IMR-90 (cell line): Measurements from ENCODE around the gene ZNF776. TPM values are rescaled to one million over a fixed set of nuclear protein-coding genes. Genes with fewer than 3 reads are reported as not detected.

ENCODE experiments used
- ATAC-seq: fragments of 200-7000 bp; cut with Tn5 transposase; 2 replicates; pipeline ENCODE4 v1.9.1; 2020; ENCODE audit warnings: low read depth, mild to moderate bottlenecking, moderate library complexity
- BruUV-seq: library from RNA; stranded (reverse); fragments of 400-500 nt; replicated peaks from 2 replicates; lab custom pipeline; 2021; lab: Mats Ljungman, UMichigan
- CTCF ChIA-PET: fragments of 300-600 bp; formaldehyde crosslinking; extraction: SDS; loops from one replicate; lab custom pipeline; 2021; ENCODE audit warnings: antibody characterized with exemption; lab: Yijun Ruan, JAX
- POLR2A ChIA-PET: fragments of 300-600 bp; sonication (Branson Sonifier 250); formaldehyde crosslinking; loops from one replicate; lab custom pipeline; 2022; ENCODE audit warnings: antibody characterized with exemption; ENCODE audit not compliant: unreplicated experiment; lab: Charles Lee
- DNase-seq: peaks from one replicate; pipeline ENCODE4 v3.0.0; 2013
- H2AFZ ChIP-seq: replicated peaks from 2 replicates; pipeline ENCODE3; 2013; ENCODE audit warnings: low read length, mild to moderate bottlenecking; ENCODE audit not compliant: poor library complexity
- H2AK5ac ChIP-seq: 2 replicates; pipeline ENCODE4 v1.6.1; 2013; ENCODE audit warnings: low read depth, low read length, inconsistent platforms
- H2AK9ac ChIP-seq: replicated peaks from 2 replicates; pipeline ENCODE3; 2013; ENCODE audit warnings: mild to moderate bottlenecking, low read depth, low read length, moderate library complexity; ENCODE audit not compliant: poor library complexity
- H2BK120ac ChIP-seq: 2 replicates; pipeline ENCODE4 v1.6.1; 2013; ENCODE audit warnings: low read depth, low read length, inconsistent platforms
- H2BK15ac ChIP-seq: 3 replicates; pipeline ENCODE4 v1.6.1; 2013; ENCODE audit warnings: low read depth, low read length, inconsistent platforms
- H2BK20ac ChIP-seq: 2 replicates; pipeline ENCODE4 v1.6.1; 2013; ENCODE audit warnings: low read depth, mild to moderate bottlenecking, inconsistent platforms, low read length, moderate library complexity
- H2BK5ac ChIP-seq: 2 replicates; pipeline ENCODE4 v1.6.1; 2013; ENCODE audit warnings: mild to moderate bottlenecking, low read depth, low read length, inconsistent platforms; ENCODE audit not compliant: poor library complexity, severe bottlenecking
- H3K14ac ChIP-seq: replicated peaks from 2 replicates; pipeline ENCODE4 v1.6.1; 2013; ENCODE audit warnings: low read depth, low read length, inconsistent platforms
- H3K18ac ChIP-seq: 2 replicates; pipeline ENCODE4 v1.6.1; 2013; ENCODE audit warnings: low read depth, low read length, control low read depth
- H3K23ac ChIP-seq: 2 replicates; pipeline ENCODE4 v1.6.1; 2013; ENCODE audit warnings: low read depth, low read length, inconsistent platforms
- H3K27ac ChIP-seq: 2 replicates; pipeline ENCODE4 v1.5.1; 2013; ENCODE audit warnings: mild to moderate bottlenecking, control low read depth, low read length; ENCODE audit not compliant: insufficient read depth
- H3K27me3 ChIP-seq: 2 replicates; pipeline ENCODE4 v1.6.1; 2013; ENCODE audit warnings: low read length; ENCODE audit not compliant: control insufficient read depth, insufficient read depth
- H3K36me3 ChIP-seq: 2 replicates; pipeline ENCODE4 v1.6.1; 2013; ENCODE audit warnings: low read length, mixed read lengths; ENCODE audit not compliant: control insufficient read depth, insufficient read depth
- H3K4ac ChIP-seq: 2 replicates; pipeline ENCODE4 v1.6.1; 2013; ENCODE audit warnings: low read depth, low read length, inconsistent platforms
- H3K4me1 ChIP-seq: 2 replicates; pipeline ENCODE4 v1.6.1; 2013; ENCODE audit warnings: low read length, mixed read lengths; ENCODE audit not compliant: control insufficient read depth, insufficient read depth
- H3K4me2 ChIP-seq: 2 replicates; pipeline ENCODE4 v1.6.1; 2013; ENCODE audit warnings: low read depth, mild to moderate bottlenecking, control low read depth, low read length, moderate library complexity
- H3K4me3 ChIP-seq: 2 replicates; pipeline ENCODE4 v1.5.1; 2013; ENCODE audit warnings: low read depth, mild to moderate bottlenecking, control low read depth, low read length, moderate library complexity; ENCODE audit not compliant: insufficient read depth
- H3K56ac ChIP-seq: 2 replicates; pipeline ENCODE4 v1.6.1; 2013; ENCODE audit warnings: low read length, inconsistent platforms; ENCODE audit not compliant: insufficient read depth; ENCODE audit errors: extremely low read depth
- H3K79me1 ChIP-seq, 2 experiments: 2 replicates each; pipeline ENCODE4 v1.6.1; 2013; ENCODE audit warnings: low read length in 2 of 2, inconsistent platforms in 1 of 2, low read depth in 1 of 2
- H3K9ac ChIP-seq: 2 replicates; pipeline ENCODE4 v1.6.1; 2013; ENCODE audit warnings: low read depth, low read length, control low read depth
- H3K9me1 ChIP-seq: 2 replicates; pipeline ENCODE4 v1.6.1; 2013; ENCODE audit warnings: low read length, inconsistent platforms; ENCODE audit not compliant: insufficient read depth
- H3K9me3 ChIP-seq: 2 replicates; pipeline ENCODE4 v1.6.1; 2013; ENCODE audit warnings: low read length; ENCODE audit not compliant: control insufficient read depth, insufficient read depth
- H4K20me1 ChIP-seq: 2 replicates; pipeline ENCODE4 v1.6.1; 2013; ENCODE audit warnings: low read length, inconsistent platforms; ENCODE audit not compliant: insufficient read depth
- H4K5ac ChIP-seq: 2 replicates; pipeline ENCODE4 v1.6.1; 2013; ENCODE audit warnings: mild to moderate bottlenecking, low read depth, low read length, control low read depth
- H4K8ac ChIP-seq, 2 experiments: 2 replicates each; pipeline ENCODE4 v1.6.1; 2013; ENCODE audit warnings: low read depth in 2 of 2, low read length in 2 of 2, control low read depth in 1 of 2, inconsistent platforms in 1 of 2
- H4K91ac ChIP-seq: 2 replicates; pipeline ENCODE4 v1.6.1; 2013; ENCODE audit warnings: low read depth, low read length, inconsistent platforms; ENCODE audit not compliant: insufficient read depth
- CHD1 ChIP-seq: IDR thresholded peaks from 2 replicates; pipeline ENCODE4 v1.6.1; 2012; ENCODE audit warnings: low read depth, low read length, improper control_type of control experiment
- MXI1 ChIP-seq: IDR thresholded peaks from 2 replicates; pipeline ENCODE4 v1.6.1; 2012; ENCODE audit warnings: low read depth, mild to moderate bottlenecking, low read length, moderate library complexity, borderline replicate concordance
- RAD21 ChIP-seq: IDR thresholded peaks from 2 replicates; pipeline ENCODE4 v1.6.1; 2012; ENCODE audit warnings: low read length, improper control_type of control experiment
- RFX5 ChIP-seq: IDR thresholded peaks from 2 replicates; pipeline ENCODE4 v1.8.0; 2012; ENCODE audit warnings: low read depth, mild to moderate bottlenecking, low read length, moderate library complexity
- dilution Hi-C: fragments of 300-500 bp; cut with HindIII; formaldehyde crosslinking; loops from one replicate; pipeline ENCODE4 v1.14.3; 2018; ENCODE audit warnings: low sequenced_read_pairs; ENCODE audit not compliant: unreplicated experiment
- in situ Hi-C: fragments of 300-500 bp; cut with MboI; formaldehyde crosslinking; loops from 3 replicates; pipeline ENCODE4 v1.14.3; 2019; ENCODE audit warnings: low sequenced_read_pairs, inconsistent platforms, mixed read lengths
- intact Hi-C: fragments of 100-400 bp; cut with micrococcal nuclease; formaldehyde crosslinking; loops from 2 replicates; pipeline ENCODE4 v1.10.0; 2022
- polyA plus RNA-seq, 3 experiments: library from polyadenylated mRNA; depleted of rRNA; stranded (reverse); fragments of >200 nt; gene quantifications; 2 replicates each; pipeline ENCODE4 v1.2.3, GENCODE V29; 2012; ENCODE audit warnings: low replicate concordance in 1 of 3
- total RNA-seq: library from RNA; depleted of rRNA; stranded (reverse); fragments of >200 nt; gene quantifications from 2 replicates; pipeline ENCODE4 v1.2.3, GENCODE V29; 2012

The ZNF776 gene
- total and polyA plus RNA-seq, 2 of the 4 experiments (the other 2 are of a cell fraction): 4.3 to 14.3 TPM

- Histone ChIP-seq H3K4me2 (no peak overlapping the region), H3K27ac (no peak overlapping the region), H4K91ac (no peak overlapping the region), H3K4me3 (no peak overlapping the region), H4K20me1 (no peaks in the 10 kb centered on the region), H3K9me3 (peaks cover 56% of the 10 kb centered on the region), H2BK120ac (no peak overlapping the region), H4K8ac (no peak overlapping the region), H3K9me1 (no peaks in the 10 kb centered on the region), H3K4me1 (no peaks in the 10 kb centered on the region), H3K18ac (no peak overlapping the region), H2AK5ac (no peak overlapping the region), H3K4ac (no peak overlapping the region), H2AK9ac (no peak overlapping the region), H3K9ac (no peak overlapping the region), H3K56ac (no peak overlapping the region), H4K5ac (no peak overlapping the region), H2AFZ (no peak overlapping the region), H3K27me3 (no peaks in the 10 kb centered on the region), H2BK5ac (no peak overlapping the region), H3K23ac (no peak overlapping the region), H3K79me1 (peaks cover 0 to 11% of the 10 kb centered on the region in 2 experiments; a peak in 2 of 4 replicates), H2BK20ac (no peak overlapping the region), H3K36me3 (peaks cover 41% of the 10 kb centered on the region), H2BK15ac (no peak overlapping the region), H3K14ac (no peak overlapping the region)
- BruUV-seq: no TSS peak
- dilution Hi-C loops: no loop called here
- TF ChIP-seq RAD21: no peak
- no peak for TF ChIP-seq RFX5
- TF ChIP-seq CHD1: no peak
- TF ChIP-seq MXI1: no peak
- DNase-seq (no peak), ATAC-seq (no peak)
- ChIA-PET POLR2A (no interaction called here), CTCF (no interaction called here)
- intact Hi-C loops: no loop called here
- in situ Hi-C loops: no loop called here
Measured at GRCh38 chr19:57719424-57719823, 27.2 kb upstream of the ZNF776 start.
